DND-41 (cell line): ENCODE measurements around the gene ZNF175.

Experiments
- ATAC-seq: fragments of 200-7000 bp; cut with Tn5 transposase; 3 replicates; pipeline ENCODE4 v1.9.1; 2021; ENCODE audit warnings: low read depth; ENCODE audit not compliant: insufficient read depth
- DNase-seq: peaks from one replicate; pipeline ENCODE4 v3.0.0-alpha.2; 2020
- H2AFZ ChIP-seq: 2 replicates; pipeline ENCODE4 v1.6.0; 2012; ENCODE audit warnings: low read depth, low read length
- H3K27ac ChIP-seq: 2 replicates; pipeline ENCODE4 v1.5.1; 2012; ENCODE audit warnings: low read length, inconsistent platforms
- H3K27me3 ChIP-seq: fragments of 200-600 bp; sonication (generic); 2 replicates; pipeline ENCODE4 v1.6.0; 2012; ENCODE audit warnings: low read length, mild to moderate bottlenecking, inconsistent platforms; ENCODE audit not compliant: insufficient read depth, poor library complexity
- H3K36me3 ChIP-seq: 2 replicates; pipeline ENCODE4 v1.5.1; 2012; ENCODE audit warnings: low read length, inconsistent platforms; ENCODE audit not compliant: insufficient read depth
- H3K4me1 ChIP-seq: 2 replicates; pipeline ENCODE4 v1.5.1; 2012; ENCODE audit warnings: mild to moderate bottlenecking, low read length; ENCODE audit not compliant: insufficient read depth
- H3K4me2 ChIP-seq: 2 replicates; pipeline ENCODE4 v1.6.0; 2012; ENCODE audit warnings: mild to moderate bottlenecking, moderate library complexity, low read length, inconsistent platforms; ENCODE audit not compliant: insufficient read depth
- H3K4me3 ChIP-seq, 2 experiments: fragments of 200-600 bp in 1 of 2; shearing (Covaris generic) in 1 of 2; 2 replicates each; pipeline ENCODE4 v1.5.1; 2012 to 2016; ENCODE audit warnings: inconsistent platforms in 2 of 2, low read length in 2 of 2, mild to moderate bottlenecking in 2 of 2, low read depth in 1 of 2, moderate library complexity in 1 of 2
- H3K79me2 ChIP-seq: 2 replicates; pipeline ENCODE4 v1.6.0; 2012; ENCODE audit warnings: low read length, inconsistent platforms; ENCODE audit not compliant: insufficient read depth
- H3K9ac ChIP-seq: 2 replicates; pipeline ENCODE4 v1.6.0; 2012; ENCODE audit warnings: low read depth, mild to moderate bottlenecking, inconsistent platforms, low read length, moderate library complexity
- H3K9me3 ChIP-seq: 2 replicates; pipeline ENCODE4 v1.5.1; 2012; ENCODE audit warnings: low read length, moderate library complexity, mild to moderate bottlenecking, inconsistent platforms; ENCODE audit not compliant: insufficient read depth, severe bottlenecking
- H4K20me1 ChIP-seq: 2 replicates; pipeline ENCODE4 v1.6.0; 2012; ENCODE audit warnings: low read length; ENCODE audit not compliant: insufficient read depth
- CTCF ChIP-seq: IDR thresholded peaks from 2 replicates; pipeline ENCODE4 v1.5.1; 2012; ENCODE audit warnings: borderline replicate concordance, low read length, moderate library complexity, mild to moderate bottlenecking; ENCODE audit not compliant: poor library complexity, severe bottlenecking; ENCODE audit errors: extremely low read depth
- EZH2 ChIP-seq: IDR thresholded peaks from 3 replicates; pipeline ENCODE4 v1.6.1; 2012; ENCODE audit warnings: borderline replicate concordance, low read depth, mild to moderate bottlenecking, moderate library complexity, low read length, inconsistent platforms; ENCODE audit not compliant: severe bottlenecking

Gene ZNF175

DNA sequence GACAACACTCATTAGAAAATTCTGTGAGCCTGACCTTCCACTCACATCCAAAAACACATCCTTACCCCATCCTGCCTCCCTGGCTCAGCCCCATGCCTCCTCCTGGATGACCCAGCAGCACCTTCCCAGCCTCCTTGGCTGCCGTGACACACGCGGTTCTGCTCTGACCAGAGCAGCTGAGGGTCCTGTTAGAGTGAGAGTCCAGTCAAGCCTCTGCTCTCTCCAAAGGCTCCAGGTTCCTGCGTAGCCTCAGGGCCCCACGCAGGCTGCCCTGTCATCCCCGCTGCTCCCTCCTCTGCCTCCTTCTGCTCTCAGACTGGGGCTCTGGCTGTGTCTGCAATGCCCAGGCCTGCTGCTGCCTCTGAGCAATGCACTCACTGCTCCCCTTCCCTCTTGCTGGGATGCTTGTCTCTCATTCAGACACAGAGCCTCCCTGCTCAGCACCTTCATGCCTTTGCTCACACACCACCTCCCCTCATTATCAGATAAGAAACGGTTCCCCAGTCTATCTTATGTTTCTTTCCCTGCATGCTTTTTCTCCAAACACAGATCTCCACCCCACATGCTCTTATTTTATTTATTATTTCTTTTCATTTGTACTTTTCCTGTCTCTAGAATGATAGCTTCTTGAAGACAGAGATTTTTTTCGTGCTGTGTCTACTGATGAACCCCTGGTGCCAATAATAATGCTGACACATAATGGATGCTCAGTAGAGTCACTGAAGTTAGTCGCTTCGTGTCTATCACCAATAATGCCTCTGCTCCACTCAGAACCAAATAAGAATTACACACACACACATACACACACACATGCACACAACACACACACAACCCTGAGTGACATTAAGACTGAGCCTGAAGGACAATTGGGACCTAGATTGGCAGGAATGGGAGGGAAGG, 29.4 kb upstream of the ZNF175 start:
- ATAC-seq (no peak), DNase-seq (no peak)
- Histone ChIP-seq H3K27me3 (peaks cover 7% of the 10 kb centered on the region), H3K79me2 (no peaks in the 10 kb centered on the region), H3K4me1 (no peaks in the 10 kb centered on the region), H3K9me3 (no peaks in the 10 kb centered on the region), H3K36me3 (no peaks in the 10 kb centered on the region), H3K27ac (no peak overlapping the region), H3K4me3 (no peak overlapping the region), H3K9ac (no peak overlapping the region), H3K4me2 (no peak overlapping the region), H2AFZ (no peak overlapping the region), H4K20me1 (peaks cover 3% of the 10 kb centered on the region; the same call in 1 of the 2 replicates)
- TF ChIP-seq EZH2: no peak
- TF ChIP-seq CTCF: no peak

GRCh38 chr19:51542699-51543098, 28.4 kb upstream of the ZNF175 start:
- no peaks in the 10 kb centered on the region for H3K36me3 ChIP-seq
- DNase-seq (no peak), ATAC-seq (no peak)
- H3K4me2 ChIP-seq: no peak overlapping the region
- no peaks in the 10 kb centered on the region for H3K4me1 ChIP-seq
- H3K9ac ChIP-seq: no peak overlapping the region
- H3K79me2 ChIP-seq: no peaks in the 10 kb centered on the region
- H3K4me3 ChIP-seq: no peak overlapping the region
- no peak overlapping the region for H2AFZ ChIP-seq
- no peak overlapping the region for H3K27ac ChIP-seq
- TF ChIP-seq EZH2 (no peak), CTCF (no peak)
- H4K20me1 ChIP-seq: peaks cover 3% of the 10 kb centered on the region; the same call in 1 of the 2 replicates
- peaks cover 15% of the 10 kb centered on the region for H3K27me3 ChIP-seq
- H3K9me3 ChIP-seq: no peaks in the 10 kb centered on the region

DNA sequence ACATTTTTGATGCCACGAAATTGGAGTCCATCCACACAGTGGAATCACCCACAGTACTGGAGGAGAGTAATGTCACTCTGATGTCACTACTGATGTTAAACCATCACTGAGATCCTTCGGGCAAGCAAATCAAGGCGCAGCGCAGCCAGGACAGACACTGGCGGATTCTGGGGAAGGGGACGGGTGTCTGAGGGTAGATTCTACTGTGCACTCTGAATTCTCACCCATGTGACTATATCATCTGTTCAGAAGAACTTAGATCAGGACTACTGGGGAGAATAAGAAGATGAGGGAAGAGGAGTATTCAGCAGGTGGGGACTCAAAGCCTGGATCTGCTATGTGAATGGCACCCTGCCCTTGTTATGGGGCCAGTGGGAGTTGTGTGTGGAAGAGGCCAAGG, 27.0 kb upstream of the ZNF175 start:
- Histone ChIP-seq H2AFZ (no peak overlapping the region), H3K4me3 (no peak overlapping the region), H3K36me3 (no peaks in the 10 kb centered on the region), H3K4me2 (no peak overlapping the region), H3K9ac (no peak overlapping the region), H3K27ac (no peak overlapping the region), H3K4me1 (no peaks in the 10 kb centered on the region), H3K27me3 (peaks cover 23% of the 10 kb centered on the region), H4K20me1 (peaks cover 3% of the 10 kb centered on the region; the same call in 1 of the 2 replicates), H3K79me2 (no peaks in the 10 kb centered on the region), H3K9me3 (no peaks in the 10 kb centered on the region)
- no peak for ATAC-seq
- TF ChIP-seq CTCF (no peak), EZH2 (no peak)
- no peak for DNase-seq
